ENCODE measurements around the gene MORC2.

The MORC2 gene

GRCh38 chr22:30918761-30919160 lies 49.8 kb downstream of the MORC2 start:
- DNase-seq = no peak

- DNase-seq = no peak
Observed at GRCh38 chr22:30910358-30910757, 58.2 kb downstream of the MORC2 start.

- DNase-seq = no peak
Observed at GRCh38 chr22:30909306-30909705, 59.3 kb downstream of the MORC2 start.

- DNase-seq = no peak
Observed at GRCh38 chr22:30908051-30908461, 60.5 kb downstream of the MORC2 start.

DNA sequence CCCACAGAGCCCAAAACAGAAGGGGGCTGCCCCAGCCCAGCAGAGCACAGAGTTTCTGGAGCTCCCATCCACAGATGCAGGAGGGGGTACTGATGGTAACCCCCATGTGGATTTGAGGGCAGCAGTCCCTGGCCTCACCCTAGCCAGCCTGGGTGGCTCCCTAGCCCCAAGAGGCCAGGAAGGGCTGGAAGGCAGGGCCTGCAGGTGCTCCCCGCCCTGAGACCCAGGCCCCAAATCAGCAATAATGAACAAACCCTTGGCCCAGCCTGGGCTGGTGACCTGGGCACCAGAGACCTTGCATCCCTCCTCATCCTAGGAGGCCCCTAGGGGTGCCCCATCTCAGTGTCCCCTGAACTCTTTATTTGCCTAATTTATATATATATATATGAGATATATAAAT lies 61.6 kb downstream of the MORC2 start:
- DNase-seq = no peak

GRCh38 chr22:30906411-30906810 lies 62.2 kb downstream of the MORC2 start:
- DNase-seq = no peak

- no peak for DNase-seq
Observed at GRCh38 chr22:30905696-30906341, 62.8 kb downstream of the MORC2 start.

- no peak for DNase-seq
Observed at GRCh38 chr22:30903876-30904460, 64.6 kb downstream of the MORC2 start.

DNA sequence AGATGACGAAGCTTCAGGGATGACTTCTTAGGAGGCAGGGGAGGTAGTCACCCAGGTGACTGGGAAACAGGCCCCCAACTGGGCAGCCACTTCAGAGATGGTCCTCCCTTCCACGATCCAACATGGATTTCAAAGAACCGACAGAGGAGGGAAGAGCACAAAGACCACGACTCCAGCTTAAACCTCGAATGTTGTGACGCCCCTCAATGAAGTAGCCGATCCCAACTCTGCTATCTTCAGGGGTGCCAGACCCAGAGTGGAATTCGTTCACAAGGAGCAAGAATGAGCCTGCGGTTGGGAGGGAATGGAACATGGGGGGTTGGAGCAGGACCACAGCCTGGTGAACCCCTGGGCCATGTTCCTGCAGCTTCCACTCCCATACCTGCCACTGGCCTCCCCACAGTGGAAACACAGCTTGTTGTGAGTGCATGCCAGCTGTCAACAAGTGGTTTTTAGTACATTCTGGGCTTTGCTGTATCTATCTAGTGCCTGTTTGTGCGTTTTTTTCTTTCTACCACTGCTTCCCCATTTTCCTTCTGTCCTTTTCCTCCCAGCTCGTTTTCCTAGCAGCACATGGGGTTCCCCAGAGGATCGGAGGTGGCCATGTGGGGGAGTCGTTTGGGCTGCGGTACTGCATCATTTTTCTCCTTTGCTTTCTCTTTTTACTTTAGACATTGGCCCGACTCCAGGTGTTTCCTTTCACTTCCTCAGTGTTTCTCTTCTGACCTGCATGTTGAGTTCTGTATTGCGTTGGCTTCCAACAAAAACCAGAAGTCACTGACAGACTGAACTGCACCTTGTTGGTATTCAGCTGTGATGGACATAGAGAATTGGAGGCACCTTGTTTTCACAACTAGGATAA lies 65.8 kb downstream of the MORC2 start:
- DNase-seq = no peak

GRCh38 chr22:30894371-30894740 lies 74.2 kb downstream of the MORC2 start:
- no peak for DNase-seq

DNA sequence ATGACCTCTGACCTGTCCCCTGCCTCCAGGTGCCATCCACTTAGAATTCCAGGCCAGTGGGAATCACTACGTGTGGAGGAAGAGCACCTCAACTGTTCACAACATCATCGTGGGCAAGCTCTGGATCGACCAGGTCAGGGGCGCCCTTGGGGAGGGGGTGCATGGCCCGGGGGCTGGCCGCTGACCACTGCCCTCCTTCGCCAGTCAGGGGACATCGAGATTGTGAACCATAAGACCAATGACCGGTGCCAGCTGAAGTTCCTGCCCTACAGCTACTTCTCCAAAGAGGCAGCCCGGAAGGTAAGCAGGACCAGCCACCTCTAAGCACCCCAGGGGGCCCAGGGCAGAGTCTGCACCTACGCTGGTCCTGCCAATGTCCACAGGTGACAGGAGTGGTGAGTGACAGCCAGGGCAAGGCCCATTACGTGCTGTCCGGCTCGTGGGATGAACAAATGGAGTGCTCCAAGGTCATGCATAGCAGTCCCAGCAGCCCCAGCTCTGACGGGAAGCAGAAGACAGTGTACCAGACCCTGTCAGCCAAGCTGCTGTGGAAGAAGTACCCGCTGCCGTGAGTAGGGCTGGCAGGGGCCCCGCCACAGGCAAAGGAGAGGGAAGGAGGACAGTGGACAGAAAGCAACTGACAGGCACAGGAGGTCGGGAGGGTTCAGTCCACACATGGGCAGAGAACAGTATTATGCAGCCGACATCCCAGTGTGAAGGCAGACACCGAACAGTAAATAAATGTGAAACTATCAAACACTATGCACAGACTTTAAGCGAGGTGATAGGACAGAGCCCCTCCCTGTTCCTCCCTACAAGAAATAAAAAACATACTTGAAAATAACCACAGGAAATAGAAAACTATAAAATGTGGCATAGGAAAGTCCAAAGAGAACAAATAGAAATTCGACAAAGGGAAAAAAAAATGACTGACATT lies 74.9 kb downstream of the MORC2 start:
- DNase-seq = no peak

DNA sequence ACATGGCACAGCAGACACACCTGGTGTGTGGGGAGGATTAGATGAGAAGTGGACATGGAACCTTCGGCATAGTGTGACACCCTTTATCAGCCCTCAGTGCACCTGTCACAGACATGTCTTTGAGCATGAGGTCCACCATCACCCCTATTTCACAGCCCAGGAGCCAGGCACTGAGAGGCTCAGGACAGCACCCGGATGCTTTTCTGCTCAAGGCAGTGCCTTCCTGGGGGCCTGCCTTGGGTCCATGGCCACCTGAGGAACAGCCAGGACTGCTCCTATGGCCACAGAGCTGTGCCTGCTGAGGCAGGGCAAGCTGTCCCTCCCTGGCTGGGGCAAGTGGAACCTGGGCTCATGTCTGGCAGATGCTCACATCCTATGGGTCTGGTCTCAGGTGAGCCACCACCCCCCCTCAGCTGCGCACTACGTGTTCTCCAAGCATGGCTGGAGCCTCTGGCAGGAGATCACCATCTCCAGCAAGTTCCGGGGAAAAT lies 75.8 kb downstream of the MORC2 start:
- DNase-seq = no peak

DNA sequence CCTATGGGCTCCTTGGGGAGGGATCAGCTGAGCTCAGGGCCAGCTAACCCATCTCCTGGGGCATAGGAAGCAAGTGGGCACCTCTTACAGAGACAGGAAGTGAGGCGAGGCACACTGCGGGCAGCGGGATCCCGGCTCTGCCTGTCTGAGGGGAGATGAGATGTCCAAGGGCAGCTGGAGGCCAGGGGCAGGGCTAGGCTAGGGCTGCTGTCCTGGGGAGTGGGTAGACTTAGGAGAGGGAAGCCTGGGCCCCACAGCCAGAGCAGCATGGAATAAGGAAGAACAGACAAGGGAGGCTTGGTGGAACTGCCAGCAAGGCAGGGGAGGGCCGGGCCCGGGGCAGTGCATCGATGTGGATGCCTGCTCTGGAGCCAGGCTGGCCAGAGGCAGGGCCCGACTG lies 76.3 kb downstream of the MORC2 start:
- DNase-seq = no peak

- no peak for DNase-seq
Observed at GRCh38 chr22:30891781-30892180, 76.8 kb downstream of the MORC2 start.

DNA sequence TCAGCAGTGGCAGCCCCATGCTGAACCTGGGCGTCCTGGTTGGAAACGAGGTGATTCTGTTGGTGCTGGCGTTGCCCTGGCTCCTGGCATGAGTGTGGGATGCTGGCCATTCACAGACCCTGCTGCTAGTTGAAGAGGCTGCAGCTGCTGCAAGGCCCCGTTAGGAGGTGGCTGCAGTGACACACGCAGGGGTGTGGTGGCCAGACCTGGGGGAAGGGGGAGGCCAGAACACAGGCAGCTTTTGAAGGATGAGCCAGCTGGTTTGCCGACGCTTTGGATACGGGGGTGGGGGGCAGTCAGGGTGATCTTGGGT lies 77.2 kb downstream of the MORC2 start:
- DNase-seq = no peak

DNA sequence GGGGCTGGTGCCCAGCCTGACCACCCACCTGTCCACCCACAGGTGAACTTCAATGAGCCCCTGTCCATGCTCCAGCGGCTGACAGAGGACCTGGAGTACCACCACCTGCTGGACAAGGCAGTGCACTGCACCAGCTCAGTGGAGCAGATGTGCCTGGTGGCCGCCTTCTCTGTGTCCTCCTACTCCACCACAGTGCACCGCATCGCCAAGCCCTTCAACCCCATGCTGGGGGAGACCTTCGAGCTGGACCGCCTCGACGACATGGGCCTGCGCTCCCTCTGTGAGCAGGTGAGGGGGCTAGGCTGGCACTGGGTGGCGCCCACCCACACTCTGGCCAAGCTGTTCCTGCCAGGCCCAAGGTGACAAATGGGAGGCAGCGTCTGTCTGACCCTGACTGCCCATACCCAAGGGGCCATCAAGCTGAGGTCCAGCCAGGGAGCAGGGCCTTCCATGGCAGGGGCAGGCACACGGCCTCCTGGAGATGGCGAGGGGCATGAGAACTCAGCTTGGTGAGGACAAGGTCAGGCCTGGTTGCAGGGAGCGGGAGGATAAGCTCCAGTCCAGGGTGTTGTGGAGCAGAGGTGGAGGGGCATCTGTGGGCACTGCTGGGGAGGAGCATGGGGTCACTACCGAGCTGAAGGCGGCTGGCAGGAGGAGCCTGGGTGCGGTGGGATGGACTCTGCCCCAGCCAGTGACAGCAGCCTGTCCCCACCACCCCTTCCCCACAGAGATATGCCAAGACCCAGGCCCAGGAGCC lies 77.7 kb downstream of the MORC2 start:
- DNase-seq = no peak

DNA sequence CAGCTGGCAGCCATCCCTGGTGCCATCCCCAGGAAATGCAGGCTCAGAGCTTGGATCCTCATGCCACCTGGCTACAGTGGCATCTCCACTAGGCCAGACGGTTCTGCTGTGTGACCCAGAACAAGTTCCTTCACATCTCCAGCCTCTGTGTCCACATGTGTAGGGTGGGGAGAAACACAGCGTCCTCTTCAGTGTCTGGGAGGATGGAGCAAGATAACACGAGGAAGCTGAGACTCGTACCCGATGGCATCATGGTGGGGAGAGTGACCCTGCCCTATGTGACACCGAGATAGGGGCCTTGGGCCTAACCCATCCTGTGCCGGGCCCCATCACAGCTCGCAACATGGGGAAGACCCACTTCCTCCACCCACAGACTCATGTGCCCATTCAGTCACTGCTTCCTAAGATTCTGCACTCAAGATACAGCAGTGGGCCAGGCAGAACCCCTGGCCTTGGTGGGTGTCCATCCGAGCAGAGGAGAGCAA lies 78.5 kb downstream of the MORC2 start:
- no peak for DNase-seq

DNA sequence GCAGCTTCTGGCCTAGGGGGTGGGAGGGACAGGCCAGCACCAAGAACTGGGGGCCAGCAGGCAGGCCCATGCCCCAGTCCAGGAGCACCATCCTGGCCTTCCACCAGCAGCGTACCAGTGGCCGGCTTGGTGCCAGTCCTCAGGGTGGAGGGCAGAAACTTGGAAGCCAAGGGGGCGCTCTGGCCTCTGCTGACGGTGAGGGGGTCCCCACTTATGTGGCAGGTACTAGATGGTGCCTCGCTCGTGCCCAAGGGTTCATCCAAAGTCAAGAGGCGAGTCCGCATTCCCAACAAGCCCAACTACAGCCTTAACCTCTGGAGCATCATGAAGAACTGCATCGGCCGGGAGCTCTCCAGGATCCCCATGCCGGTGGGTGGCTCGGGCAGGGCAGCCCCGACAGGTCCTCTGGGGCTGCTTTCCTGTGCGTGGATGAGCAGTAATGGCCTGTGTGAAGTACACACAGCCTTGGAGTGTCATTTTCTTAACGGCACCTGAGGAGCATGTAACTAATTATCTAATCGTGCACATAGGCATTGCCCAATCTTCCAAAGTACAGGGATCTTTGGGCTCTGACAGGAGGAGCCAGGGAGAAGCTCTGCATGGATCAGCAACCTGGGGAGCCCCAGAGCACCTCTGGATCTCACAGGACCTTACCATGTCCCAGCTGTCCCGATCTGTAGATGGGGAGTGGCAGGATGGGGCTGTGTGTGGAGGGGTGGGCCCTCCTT lies 79.1 kb downstream of the MORC2 start:
- no peak for DNase-seq

DNA sequence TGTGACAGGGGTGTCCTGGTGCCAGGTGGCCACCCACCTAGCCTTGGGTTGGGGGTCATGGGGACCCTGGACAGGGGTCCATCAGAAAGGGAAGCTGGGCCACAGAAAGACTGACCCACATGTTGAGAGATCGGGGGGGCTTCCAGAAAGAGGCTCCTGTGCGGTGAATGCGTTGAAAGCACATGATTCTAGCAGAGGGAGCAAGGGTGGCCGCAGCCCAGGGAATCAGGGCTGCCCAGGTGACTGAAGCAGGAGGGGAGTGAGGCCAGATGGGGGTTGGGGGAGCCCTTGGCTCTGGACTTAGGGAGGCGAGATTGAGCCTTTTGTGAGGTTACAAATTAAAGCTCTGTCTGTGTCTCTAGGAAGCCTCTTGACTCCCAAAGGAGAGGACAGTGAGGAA lies 80.7 kb downstream of the MORC2 start:
- no peak for DNase-seq

- no peak for DNase-seq
Observed at GRCh38 chr22:30887453-30887852, 81.1 kb downstream of the MORC2 start.

GRCh38 chr22:30885591-30885990 lies 83.0 kb downstream of the MORC2 start:
- DNase-seq = no peak

DNA sequence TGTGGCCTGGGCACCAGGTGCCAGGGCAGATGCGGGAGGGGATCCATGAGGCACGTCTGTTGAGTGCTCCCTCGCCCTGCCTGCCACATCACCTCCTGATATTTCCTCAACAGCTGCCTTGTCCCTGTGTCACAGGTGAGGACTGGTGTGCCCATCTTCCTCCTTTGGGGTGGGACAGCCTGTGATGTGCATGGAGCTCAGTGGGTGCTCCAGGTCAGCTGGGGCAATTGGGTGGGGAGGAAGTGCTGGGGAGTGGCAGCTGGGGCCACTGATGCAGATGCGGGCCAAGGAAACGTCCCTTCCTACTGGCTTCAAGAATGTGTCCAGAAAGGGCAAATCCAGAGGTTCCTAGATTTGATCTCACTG lies 83.6 kb downstream of the MORC2 start:
- DNase-seq = no peak

Measured in NCI-H1436 treated with DMSO at 0.1 percent for 48 hours (cell line).